Fibroblast of upper back skin (primary cell): ENCODE measurements around the gene ATP13A1.
"Not testable (repeated sequence)": the region's sequence is repeated elsewhere in the genome, so short reads cannot be mapped to it uniquely, and the experiment has no call there.

Experiments
- DNase-seq: peaks from one replicate; pipeline ENCODE4 v3.0.0-alpha.2; 2013

Gene ATP13A1

DNA sequence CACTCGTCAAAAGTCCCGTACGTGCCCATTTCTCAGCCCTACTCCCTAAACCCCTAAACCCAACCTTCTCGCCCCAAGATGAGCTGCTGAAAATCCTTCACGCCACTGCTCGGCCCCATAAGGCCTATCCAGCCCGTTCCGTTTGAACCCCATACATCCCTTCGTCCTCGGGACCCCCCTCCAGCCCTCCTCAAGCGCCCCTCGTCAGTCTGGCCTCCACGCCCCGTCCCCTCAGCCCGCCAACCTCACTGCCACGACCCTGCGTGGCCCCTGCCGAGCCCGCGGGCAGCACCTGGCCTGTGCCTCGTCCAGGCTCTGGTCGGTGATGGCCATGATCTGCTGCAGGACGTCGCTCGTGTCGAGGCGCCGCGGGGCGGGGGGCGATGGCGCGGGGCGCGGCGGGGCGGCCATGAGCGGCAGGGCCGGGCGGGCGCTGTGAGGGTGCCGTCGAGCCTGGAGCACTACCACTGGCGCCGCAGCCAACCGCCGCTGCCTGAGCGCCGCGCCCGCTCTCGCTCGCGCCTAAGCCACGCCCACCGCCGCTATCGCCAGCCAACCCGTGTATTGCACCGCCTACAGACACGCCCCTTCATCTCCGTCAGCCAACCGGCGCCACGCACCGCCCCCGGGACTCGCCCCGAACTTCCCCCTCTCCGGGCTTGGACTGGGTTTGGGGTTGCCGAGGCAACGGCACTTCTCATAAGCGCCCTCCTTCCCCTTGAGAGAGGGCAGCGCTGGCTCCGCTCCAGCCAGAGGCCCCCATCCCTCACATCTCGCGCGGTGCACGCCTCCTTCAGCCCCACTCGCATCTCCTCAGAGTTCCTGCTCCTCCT is 45.0 kb downstream of the ATP13A1 start, which contains the start of gene PBX4:
Gene PBX4 (minus strand): TSS at position 469 of the 833 bp plus-strand sequence. CDS start 58 bp downstream, at position 411.
- DNase-seq: peak; percentile 92

DNA sequence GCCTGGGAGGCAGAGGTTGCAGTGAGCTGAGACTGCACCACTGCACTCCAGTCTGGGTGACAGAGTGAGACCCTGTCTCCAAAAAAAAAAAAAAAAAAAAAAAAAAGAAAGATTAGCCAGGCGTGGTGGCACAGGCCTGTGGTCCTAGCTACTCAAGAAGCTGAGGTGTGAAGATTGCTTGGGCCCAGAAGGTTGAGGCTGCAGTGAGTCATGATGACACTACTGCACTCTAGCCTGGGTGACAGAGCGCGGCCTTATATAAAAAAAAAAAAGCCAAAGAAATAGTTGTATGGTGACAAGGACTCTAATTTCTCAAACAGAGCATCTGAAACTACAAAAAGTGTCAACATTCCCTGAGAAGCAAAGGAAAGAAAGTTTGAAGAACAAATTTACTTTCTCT is 48.4 kb downstream of the ATP13A1 start:
- DNase-seq: no peak

DNA sequence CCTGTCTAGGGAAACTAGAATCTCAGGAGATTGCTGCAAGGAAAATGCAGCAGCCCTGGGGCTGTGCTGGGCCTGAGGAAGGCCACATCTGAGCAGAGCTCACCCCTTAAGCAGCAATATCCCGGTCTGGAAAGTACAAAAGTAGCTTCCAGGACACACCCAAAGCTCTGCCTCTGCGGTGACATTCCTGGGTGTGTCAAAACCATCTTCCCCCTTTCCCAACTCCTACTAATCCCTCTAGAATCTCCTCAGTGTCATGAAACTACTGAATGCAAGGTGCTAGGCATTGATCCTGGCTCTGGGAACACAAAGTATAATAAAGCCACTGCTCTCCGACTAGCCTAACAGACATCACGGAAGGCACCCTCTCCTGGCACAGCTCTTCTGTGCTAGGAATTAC is 50.0 kb downstream of the ATP13A1 start:
- DNase-seq: peak; percentile 22

DNA sequence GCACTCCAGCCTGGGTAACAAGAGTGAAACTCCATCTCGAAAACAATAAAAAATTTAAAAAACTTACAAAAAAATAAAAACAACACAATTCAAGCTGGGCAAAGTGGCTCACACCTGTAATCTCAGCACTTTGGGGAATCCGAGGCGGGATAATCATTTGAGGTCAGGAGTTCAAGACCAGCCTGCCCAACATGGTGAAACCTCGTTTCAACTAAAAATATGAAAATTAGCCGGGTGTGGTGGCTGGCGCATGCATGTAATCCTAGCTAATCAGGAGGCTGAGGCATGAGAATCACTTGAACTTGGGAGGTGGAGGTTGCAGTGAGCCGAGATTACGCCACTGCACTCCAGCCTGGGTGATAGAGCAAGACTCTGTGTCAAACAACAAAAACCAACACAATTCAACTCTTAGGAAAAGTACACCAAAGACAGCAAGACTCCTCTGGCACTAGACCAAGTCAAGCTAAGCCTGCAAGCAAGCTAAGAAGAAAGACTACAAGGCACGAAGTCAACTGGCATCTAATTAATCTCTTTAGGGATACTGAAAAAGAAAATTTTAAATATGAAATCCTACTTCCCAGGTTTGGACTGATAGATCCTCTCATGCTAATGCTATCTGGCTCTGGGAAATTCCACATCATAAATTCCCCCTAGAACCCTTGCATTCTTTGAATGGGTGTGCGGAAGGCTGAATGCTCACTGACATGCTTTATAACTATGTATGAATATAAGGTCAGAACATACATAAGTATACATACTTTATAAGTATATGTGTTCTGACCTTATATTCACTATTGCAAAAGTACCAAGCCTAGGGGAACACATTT is 52.9 kb downstream of the ATP13A1 start:
- DNase-seq: no peak

DNA sequence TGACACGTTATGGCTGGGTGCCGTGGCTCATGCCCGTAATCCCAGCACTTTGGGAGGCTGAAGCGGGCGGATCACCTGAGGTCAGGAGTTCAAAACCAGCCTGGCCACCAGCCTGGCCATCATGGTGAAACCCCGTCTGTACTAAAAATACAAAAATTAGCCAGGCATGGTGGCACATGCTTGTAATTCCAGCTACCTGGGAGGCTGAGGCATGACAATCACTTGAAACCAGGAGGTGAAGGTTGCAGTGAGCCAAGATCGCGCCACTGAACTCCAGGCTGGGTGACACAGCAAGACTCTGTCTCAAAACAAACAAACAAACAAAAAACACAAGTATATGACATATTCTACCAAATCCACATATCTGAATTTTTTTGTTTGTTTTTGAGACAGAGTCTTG is 56.8 kb downstream of the ATP13A1 start:
- DNase-seq: not testable (repeated sequence)

DNA sequence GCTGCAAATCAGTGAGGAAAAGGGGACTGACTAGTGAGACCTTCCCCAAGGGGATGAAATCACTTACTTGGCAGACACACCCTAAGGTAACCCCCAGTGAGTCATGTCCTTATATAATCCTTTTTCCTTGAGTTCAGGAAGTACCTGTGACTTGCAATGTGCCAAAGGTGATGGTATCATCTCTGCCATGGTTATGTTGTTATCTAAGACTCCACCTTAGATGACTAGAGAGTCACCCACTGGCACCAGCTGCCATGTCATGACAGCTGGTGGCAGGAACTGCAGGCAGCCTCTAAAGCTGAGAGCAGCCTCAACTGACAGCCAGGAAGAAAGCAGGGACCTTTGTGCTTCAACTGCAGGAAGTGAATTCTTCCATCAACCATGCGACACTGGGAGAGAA is 57.5 kb downstream of the ATP13A1 start:
- DNase-seq: no peak

DNA sequence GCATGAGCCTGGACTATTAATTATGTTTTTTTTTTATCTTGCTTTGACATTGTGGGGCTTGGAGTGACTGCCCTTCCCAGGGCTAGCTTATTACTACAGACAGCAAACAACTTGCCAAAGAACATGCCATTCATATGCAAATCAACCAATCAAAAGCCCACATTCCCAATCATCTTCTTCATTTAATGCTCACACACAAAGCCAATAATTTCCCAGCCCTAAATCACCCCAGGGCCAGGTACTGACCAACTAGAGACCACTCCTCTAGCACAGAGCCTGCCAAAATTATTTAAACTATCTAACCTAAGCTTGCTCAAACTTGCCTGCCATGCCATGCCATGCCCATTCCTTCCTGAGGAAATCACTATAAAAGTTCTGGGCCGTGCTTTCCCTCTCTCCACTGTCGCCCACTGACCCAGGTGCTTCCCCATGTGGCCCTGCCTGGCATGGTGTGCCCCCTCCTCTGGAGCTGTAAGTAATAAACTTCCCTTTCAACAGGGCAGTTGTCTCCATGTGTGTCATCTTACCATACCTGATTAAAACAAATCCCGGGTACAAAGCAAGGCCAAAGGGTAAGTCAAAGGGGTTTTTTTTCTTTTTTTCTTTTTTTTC is 60.7 kb downstream of the ATP13A1 start:
- DNase-seq: no peak

DNA sequence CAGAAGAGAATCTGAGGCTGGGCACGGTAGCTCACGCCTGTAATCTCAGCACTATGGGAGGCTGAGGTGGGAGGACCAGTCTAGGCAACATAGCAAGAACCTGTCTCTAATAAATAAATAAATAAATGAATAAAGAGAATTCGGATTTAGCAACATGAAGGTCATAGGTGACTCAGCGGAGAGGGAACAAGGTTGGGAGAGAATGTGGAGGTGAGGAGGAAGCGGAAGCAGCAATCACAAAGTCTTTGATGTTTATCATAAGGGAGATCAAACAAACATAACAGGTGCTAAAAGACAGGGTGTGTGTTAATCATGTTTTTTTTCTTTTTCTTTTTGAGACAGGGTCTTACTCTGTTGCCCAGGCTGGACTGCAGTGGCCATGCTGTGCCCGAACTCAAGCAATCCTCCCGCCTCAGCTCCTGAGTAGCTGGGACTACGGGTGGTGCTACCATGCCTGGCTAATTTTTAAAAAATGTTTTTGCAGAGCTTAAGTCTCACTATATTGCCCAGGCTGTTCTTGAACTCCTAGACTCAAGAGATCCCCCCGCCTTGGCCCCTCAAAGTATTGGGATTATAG is 61.3 kb downstream of the ATP13A1 start:
- no peak for DNase-seq

DNA sequence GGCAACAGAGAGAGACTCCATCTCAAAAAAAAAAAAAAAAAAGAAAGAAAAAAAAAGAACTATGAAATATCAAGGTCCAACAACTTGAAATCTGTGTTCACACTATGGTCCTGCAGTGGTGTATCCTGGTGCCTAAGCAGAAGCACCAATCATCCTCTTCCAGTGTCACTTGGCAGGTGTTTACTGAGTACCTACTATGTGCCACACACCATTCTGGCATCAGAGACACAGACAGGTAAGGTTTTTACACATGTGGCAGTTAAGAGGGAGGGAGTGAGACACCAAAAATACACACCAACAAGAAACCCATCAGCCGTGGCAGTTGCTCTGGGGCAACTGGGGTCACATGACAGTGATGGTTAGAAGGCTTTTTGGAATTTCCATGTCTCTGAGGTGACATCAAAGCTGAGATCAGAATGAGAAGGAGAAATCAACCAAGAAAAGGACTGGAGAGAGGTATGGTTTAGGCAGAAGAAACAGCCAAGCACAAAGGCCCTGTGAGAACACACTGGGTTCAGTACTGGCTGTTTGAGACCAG is 62.6 kb downstream of the ATP13A1 start:
- no peak for DNase-seq

DNA sequence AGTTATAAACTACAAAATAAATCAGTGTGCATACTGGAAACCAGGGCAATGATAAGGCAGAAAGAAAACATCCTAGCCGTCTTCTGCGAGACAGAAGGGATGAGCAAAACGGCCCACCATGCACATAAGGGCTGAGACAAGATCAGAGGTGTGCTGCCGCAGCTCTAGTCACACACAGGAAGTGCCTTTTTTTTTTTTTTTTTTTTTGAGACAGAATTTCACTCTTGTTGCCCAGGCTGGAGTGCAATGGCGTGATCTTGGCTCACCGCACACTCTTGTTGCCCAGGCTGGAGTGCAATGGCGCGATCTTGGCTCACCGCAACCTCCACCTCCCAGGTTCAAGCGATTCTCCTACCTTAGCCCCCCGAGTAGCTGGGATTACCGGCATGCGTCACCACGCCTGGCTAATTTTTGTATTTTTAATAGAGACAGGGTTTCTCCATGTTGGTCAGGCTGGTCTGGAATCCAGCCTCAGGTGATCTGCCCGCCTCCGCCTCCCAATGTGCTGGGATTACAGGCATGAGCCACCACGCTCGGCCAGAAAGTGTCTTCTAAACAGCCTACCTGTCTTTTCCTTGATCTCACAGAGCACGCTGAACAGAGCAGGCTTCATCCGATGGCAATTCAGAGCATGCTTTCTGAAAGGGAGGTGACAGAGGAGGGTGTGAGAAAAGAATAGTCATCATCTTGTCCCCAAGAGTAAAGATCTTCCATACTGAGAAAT is 64.6 kb downstream of the ATP13A1 start:
- DNase-seq: not testable (repeated sequence)

DNA sequence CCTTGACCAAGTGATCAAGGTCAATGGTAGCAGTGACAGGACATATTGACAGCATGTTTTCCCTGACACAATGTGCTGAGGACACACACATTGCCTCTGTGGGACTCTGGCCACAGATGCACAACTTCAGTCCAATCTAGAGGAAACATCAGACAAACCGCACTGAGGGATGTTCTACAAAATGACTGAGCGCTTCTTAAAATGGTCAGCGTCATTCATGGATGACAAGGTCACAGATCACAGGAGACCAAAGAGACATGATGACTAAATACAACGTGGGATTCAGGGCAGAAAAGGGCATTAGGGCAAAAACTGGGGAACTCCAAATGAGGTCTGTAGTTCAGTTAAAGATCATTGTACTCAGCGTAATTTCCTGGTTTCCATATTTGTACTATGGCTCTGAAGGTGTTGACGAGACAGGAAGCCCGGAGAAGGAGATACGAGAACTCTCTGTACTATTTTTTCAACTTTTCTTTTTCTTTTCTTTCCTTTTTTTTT is 65.6 kb downstream of the ATP13A1 start:
- DNase-seq: no peak
